HEK293 (cell line): ENCODE results near the gene APOE.

Experiments
- BCL11A ChIP-seq: fragments of 450-650 bp; formaldehyde crosslinking; IDR thresholded peaks from 2 replicates; pipeline ENCODE4 v1.5.1; 2016; ENCODE audit warnings: low read depth, missing biosample characterization, missing genetic modification characterization
- MZF1 ChIP-seq: fragments of 450-650 bp; formaldehyde crosslinking; IDR thresholded peaks from 2 replicates; pipeline ENCODE4 v1.5.1; 2017; ENCODE audit warnings: missing biosample characterization, missing genetic modification characterization, borderline replicate concordance
- REPIN1 ChIP-seq: fragments of 450-650 bp; formaldehyde crosslinking; IDR thresholded peaks from 2 replicates; pipeline ENCODE4 v1.5.1; 2017; ENCODE audit warnings: missing biosample characterization, missing genetic modification characterization, low read depth
- ZBTB21 ChIP-seq: fragments of 450-650 bp; formaldehyde crosslinking; IDR thresholded peaks from 2 replicates; pipeline ENCODE4 v1.5.1; 2017; ENCODE audit warnings: missing biosample characterization, missing genetic modification characterization
- ZNF24 ChIP-seq: fragments of 450-650 bp; formaldehyde crosslinking; IDR thresholded peaks from 2 replicates; pipeline ENCODE4 v1.5.1; 2016; ENCODE audit warnings: missing biosample characterization, missing genetic modification characterization
- ZNF561 ChIP-seq: fragments of 450-650 bp; IDR thresholded peaks from 2 replicates; pipeline ENCODE4 v1.5.1; 2018; ENCODE audit warnings: missing biosample characterization, missing genetic modification characterization, borderline replicate concordance
- ZNF626 ChIP-seq: fragments of 450-650 bp; sonication (Bioruptor Pico); formaldehyde crosslinking; IDR thresholded peaks from 2 replicates; pipeline ENCODE4 v1.5.1; 2018; ENCODE audit warnings: missing biosample characterization, missing genetic modification characterization, inconsistent platforms
- ZNF791 ChIP-seq: fragments of 450-650 bp; formaldehyde crosslinking; IDR thresholded peaks from 2 replicates; pipeline ENCODE4 v1.5.1; 2016; ENCODE audit warnings: missing biosample characterization, missing genetic modification characterization
- ZSCAN23 ChIP-seq: fragments of 450-650 bp; formaldehyde crosslinking; IDR thresholded peaks from 2 replicates; pipeline ENCODE4 v1.5.1; 2016; ENCODE audit warnings: missing biosample characterization, missing genetic modification characterization
- TF ChIP-seq, protein P1 (sequence below): fragments of 450-650 bp; formaldehyde crosslinking; IDR thresholded peaks from 2 replicates; pipeline ENCODE4 v1.5.1; 2016; ENCODE audit warnings: missing biosample characterization, missing genetic modification characterization
- TF ChIP-seq, protein P2 (sequence below): fragments of 450-650 bp; formaldehyde crosslinking; IDR thresholded peaks from 2 replicates; pipeline ENCODE4 v1.5.1; 2016; ENCODE audit warnings: missing biosample characterization, missing genetic modification characterization
- TF ChIP-seq, protein P3 (sequence below): fragments of 450-650 bp; formaldehyde crosslinking; IDR thresholded peaks from 2 replicates; pipeline ENCODE4 v1.5.1; 2016; ENCODE audit warnings: missing biosample characterization, missing genetic modification characterization
- TF ChIP-seq, protein P4 (sequence below): fragments of 450-650 bp; formaldehyde crosslinking; IDR thresholded peaks from 2 replicates; pipeline ENCODE4 v1.5.1; 2016; ENCODE audit warnings: missing biosample characterization, missing genetic modification characterization
- TF ChIP-seq, protein P5 (sequence below): fragments of 450-650 bp; formaldehyde crosslinking; IDR thresholded peaks from 2 replicates; pipeline ENCODE4 v1.5.1; 2016; ENCODE audit warnings: missing biosample characterization, missing genetic modification characterization

DNA sequence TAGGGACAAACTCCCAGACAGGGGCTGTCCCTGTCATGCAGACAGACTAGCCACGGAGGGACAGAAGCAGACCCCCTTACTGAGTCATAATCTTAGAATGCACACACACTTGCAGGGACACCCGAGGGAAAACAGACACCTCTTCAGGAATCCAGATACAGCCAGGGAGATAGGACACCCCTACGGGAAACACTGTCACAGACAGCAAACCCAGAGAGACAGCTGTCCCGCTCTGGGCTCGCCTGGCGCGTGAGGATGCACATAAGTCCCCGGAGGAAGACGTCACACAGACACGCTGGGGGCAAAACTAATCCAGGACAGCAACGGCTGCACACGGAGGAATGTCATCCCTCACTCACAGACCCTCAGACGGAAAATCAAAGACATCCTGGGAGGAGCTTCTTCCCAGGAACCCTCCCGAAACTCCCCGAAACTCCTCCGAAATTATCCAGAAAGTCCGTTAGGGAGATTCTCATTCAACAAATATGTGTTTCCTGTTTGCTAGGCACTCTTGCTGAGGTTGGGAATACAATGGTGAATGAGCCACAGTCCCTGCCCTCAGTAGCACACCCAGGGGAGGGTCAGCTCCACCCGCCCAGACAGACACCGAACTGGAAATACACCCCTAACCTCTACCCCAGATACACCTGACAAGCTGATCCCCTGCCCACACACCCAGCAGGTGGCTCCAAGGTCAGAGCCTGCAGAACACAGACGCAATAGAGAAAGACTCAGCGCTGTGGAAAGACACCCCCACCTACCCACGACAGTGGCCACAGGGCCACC, 29.7 kb upstream of the APOE start:
- TF ChIP-seq, protein P1, sequence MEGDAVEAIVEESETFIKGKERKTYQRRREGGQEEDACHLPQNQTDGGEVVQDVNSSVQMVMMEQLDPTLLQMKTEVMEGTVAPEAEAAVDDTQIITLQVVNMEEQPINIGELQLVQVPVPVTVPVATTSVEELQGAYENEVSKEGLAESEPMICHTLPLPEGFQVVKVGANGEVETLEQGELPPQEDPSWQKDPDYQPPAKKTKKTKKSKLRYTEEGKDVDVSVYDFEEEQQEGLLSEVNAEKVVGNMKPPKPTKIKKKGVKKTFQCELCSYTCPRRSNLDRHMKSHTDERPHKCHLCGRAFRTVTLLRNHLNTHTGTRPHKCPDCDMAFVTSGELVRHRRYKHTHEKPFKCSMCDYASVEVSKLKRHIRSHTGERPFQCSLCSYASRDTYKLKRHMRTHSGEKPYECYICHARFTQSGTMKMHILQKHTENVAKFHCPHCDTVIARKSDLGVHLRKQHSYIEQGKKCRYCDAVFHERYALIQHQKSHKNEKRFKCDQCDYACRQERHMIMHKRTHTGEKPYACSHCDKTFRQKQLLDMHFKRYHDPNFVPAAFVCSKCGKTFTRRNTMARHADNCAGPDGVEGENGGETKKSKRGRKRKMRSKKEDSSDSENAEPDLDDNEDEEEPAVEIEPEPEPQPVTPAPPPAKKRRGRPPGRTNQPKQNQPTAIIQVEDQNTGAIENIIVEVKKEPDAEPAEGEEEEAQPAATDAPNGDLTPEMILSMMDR (tag by site-specific recombination): no peak
- TF ChIP-seq REPIN1 (tag by site-specific recombination) (no peak), ZNF626 (tag by site-specific recombination) (no peak), ZSCAN23 (tag by site-specific recombination) (no peak), ZNF561 (tag by site-specific recombination) (no peak), BCL11A (no peak), ZNF791 (no peak), MZF1 (tag by site-specific recombination) (no peak), ZNF24 (tag by site-specific recombination) (no peak), ZBTB21 (tag by site-specific recombination) (no peak)
- TF ChIP-seq, protein P2, sequence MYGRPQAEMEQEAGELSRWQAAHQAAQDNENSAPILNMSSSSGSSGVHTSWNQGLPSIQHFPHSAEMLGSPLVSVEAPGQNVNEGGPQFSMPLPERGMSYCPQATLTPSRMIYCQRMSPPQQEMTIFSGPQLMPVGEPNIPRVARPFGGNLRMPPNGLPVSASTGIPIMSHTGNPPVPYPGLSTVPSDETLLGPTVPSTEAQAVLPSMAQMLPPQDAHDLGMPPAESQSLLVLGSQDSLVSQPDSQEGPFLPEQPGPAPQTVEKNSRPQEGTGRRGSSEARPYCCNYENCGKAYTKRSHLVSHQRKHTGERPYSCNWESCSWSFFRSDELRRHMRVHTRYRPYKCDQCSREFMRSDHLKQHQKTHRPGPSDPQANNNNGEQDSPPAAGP (tag by site-specific recombination): no peak
- TF ChIP-seq, protein P3, sequence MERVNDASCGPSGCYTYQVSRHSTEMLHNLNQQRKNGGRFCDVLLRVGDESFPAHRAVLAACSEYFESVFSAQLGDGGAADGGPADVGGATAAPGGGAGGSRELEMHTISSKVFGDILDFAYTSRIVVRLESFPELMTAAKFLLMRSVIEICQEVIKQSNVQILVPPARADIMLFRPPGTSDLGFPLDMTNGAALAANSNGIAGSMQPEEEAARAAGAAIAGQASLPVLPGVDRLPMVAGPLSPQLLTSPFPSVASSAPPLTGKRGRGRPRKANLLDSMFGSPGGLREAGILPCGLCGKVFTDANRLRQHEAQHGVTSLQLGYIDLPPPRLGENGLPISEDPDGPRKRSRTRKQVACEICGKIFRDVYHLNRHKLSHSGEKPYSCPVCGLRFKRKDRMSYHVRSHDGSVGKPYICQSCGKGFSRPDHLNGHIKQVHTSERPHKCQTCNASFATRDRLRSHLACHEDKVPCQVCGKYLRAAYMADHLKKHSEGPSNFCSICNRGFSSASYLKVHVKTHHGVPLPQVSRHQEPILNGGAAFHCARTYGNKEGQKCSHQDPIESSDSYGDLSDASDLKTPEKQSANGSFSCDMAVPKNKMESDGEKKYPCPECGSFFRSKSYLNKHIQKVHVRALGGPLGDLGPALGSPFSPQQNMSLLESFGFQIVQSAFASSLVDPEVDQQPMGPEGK: no peak
- TF ChIP-seq, protein P4, sequence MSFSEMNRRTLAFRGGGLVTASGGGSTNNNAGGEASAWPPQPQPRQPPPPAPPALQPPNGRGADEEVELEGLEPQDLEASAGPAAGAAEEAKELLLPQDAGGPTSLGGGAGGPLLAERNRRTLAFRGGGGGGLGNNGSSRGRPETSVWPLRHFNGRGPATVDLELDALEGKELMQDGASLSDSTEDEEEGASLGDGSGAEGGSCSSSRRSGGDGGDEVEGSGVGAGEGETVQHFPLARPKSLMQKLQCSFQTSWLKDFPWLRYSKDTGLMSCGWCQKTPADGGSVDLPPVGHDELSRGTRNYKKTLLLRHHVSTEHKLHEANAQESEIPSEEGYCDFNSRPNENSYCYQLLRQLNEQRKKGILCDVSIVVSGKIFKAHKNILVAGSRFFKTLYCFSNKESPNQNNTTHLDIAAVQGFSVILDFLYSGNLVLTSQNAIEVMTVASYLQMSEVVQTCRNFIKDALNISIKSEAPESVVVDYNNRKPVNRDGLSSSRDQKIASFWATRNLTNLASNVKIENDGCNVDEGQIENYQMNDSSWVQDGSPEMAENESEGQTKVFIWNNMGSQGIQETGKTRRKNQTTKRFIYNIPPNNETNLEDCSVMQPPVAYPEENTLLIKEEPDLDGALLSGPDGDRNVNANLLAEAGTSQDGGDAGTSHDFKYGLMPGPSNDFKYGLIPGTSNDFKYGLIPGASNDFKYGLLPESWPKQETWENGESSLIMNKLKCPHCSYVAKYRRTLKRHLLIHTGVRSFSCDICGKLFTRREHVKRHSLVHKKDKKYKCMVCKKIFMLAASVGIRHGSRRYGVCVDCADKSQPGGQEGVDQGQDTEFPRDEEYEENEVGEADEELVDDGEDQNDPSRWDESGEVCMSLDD (tag by site-specific recombination): no peak
- TF ChIP-seq, protein P5, sequence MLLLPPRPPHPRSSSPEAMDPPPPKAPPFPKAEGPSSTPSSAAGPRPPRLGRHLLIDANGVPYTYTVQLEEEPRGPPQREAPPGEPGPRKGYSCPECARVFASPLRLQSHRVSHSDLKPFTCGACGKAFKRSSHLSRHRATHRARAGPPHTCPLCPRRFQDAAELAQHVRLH: no peak
